KOPT-K1 (cell line): ENCODE data around the gene CHRM2.

Experiments used
- H3K27ac ChIP-seq: fragments of 200-600 bp; sonication (generic); 2 replicates; pipeline ENCODE4 v1.5.1; 2016; ENCODE audit warnings: antibody characterized with exemption, mild to moderate bottlenecking, low read depth, low read length; ENCODE audit not compliant: poor library complexity, severe bottlenecking
- H3K36me3 ChIP-seq: fragments of 200-600 bp; sonication (generic); 2 replicates; pipeline ENCODE4 v1.5.1; 2017; ENCODE audit warnings: antibody characterized with exemption, mild to moderate bottlenecking, low read length, moderate library complexity; ENCODE audit not compliant: insufficient read depth
- H3K9me3 ChIP-seq: fragments of 200-600 bp; sonication (generic); 2 replicates; pipeline ENCODE4 v1.5.1; 2017; ENCODE audit warnings: antibody characterized with exemption, low read length, mild to moderate bottlenecking; ENCODE audit not compliant: insufficient read depth, poor library complexity, severe bottlenecking

The CHRM2 gene

DNA sequence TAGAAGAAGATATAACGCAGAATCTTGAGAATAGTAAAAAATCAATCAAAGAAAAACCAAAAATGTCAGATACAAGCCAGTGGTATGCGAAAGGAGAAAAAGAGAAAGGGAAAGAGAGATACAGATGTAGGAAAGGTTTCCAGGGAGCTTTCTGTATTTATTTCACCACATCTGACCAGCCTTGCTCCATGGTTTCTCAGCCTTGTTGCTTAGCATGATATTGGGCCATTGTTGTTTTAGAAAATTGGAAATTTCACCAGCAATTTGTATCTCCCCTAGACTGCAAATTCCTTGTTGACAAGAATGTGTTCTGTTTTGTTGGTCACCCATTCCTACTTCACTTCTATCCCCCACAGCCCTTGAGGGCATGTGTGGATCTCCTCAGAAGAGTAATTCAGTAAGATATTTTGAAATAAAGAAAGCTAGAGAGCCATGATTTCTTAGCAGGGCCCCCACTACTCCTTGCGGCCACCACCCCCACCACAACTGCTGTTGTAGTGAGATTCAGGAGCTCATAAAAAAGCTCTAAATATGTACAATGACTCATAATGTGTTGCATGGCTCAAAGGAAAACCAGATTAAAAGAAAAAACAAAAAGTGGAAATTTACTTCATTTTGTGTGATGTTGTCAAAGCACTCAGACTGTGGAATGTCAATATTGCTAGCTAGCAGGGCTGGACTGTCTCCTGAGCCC, 138.7 kb downstream of the CHRM2 start:
- Histone ChIP-seq H3K9me3 (no peaks in the 10 kb centered on the region), H3K36me3 (no peaks in the 10 kb centered on the region), H3K27ac (no peak overlapping the region)

DNA sequence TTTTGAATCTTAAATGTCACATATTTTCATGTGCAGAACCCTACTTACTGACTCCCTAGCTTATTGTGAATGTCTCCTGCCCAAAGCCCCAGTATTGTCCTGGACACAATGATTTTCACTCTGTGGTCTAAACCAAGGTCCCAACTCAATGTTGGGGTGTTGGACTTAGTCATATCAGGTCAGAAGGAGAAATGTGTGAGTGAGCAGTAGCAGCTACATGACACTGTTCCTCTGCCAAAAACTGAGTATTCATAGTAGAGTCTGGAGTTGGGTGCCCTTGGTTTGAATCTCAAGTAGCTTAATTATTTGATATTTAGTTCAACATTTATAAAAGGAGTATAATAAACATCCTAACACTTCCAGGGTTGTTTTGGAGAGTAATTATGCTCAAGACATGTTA, 141.0 kb downstream of the CHRM2 start:
- no peak overlapping the region for H3K27ac ChIP-seq

DNA sequence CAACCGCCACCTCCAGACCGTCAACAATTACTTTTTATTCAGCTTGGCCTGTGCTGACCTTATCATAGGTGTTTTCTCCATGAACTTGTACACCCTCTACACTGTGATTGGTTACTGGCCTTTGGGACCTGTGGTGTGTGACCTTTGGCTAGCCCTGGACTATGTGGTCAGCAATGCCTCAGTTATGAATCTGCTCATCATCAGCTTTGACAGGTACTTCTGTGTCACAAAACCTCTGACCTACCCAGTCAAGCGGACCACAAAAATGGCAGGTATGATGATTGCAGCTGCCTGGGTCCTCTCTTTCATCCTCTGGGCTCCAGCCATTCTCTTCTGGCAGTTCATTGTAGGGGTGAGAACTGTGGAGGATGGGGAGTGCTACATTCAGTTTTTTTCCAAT, 146.6 kb downstream of the CHRM2 start:
- H3K36me3 ChIP-seq, result no peaks in the 10 kb centered on the region
- no peaks in the 10 kb centered on the region for H3K9me3 ChIP-seq
- H3K27ac ChIP-seq, result no peak overlapping the region

More for the DNA sequence above, 141.0 kb downstream of the CHRM2 start:
- Histone ChIP-seq H3K9me3 (no peaks in the 10 kb centered on the region), H3K36me3 (no peaks in the 10 kb centered on the region)

- no peak overlapping the region for H3K27ac ChIP-seq
- no peaks in the 10 kb centered on the region for H3K9me3 ChIP-seq
- H3K36me3 ChIP-seq, result no peaks in the 10 kb centered on the region
These were observed 148.8 kb downstream of the CHRM2 start for GRCh38 chr7:137017221-137017620.

GRCh38 chr7:137018468-137018867, 150.0 kb downstream of the CHRM2 start:
- no peak overlapping the region for H3K27ac ChIP-seq
- H3K9me3 ChIP-seq, result no peaks in the 10 kb centered on the region
- no peaks in the 10 kb centered on the region for H3K36me3 ChIP-seq

DNA sequence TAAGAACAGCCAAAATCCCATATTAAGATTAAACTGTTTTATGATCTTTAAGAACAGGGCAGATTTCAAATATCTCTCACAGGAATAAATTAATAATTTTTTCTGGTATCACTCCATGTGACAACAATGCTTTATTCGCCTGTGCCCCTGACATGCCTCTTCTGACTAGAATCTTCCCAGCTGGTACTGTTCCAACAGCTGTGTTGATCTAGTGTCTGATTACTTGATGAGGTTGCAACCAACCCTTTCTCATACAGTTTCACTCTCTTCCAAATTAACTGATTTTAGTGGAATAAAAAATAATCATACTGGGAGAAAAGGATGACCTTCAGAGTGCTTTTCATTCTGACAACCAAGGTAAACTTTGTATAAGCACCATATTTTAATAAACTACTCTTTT, 151.9 kb downstream of the CHRM2 start:
- Histone ChIP-seq H3K9me3 (no peaks in the 10 kb centered on the region), H3K36me3 (no peaks in the 10 kb centered on the region), H3K27ac (no peak overlapping the region)

GRCh38 chr7:137025469-137026175, 157.2 kb downstream of the CHRM2 start:
- Histone ChIP-seq H3K9me3 (no peaks in the 10 kb centered on the region), H3K27ac (no peak overlapping the region), H3K36me3 (no peaks in the 10 kb centered on the region)

GRCh38 chr7:137026176-137026500, 157.7 kb downstream of the CHRM2 start:
- no peaks in the 10 kb centered on the region for H3K36me3 ChIP-seq
- no peaks in the 10 kb centered on the region for H3K9me3 ChIP-seq
- H3K27ac ChIP-seq, result no peak overlapping the region

DNA sequence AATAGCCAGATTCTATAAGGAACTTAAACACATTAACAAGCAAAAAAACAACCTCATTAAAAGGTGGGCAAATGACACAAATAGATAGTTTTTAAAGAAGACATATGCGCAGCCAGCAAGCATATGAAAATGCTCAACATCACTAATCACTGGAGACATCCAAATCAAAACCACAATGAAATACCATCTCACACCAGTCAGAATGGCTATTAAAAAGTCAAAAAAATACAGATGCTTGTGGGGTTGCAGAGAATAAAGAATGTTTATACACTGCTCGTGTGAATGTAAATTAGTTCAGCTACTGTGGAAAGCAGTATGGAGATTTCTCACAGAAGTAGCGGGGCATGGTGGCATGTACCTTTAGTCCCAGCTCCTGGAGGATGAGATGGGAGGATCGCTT, 164.0 kb downstream of the CHRM2 start:
- H3K9me3 ChIP-seq, result no peaks in the 10 kb centered on the region
- no peak overlapping the region for H3K27ac ChIP-seq
- no peaks in the 10 kb centered on the region for H3K36me3 ChIP-seq

- H3K36me3 ChIP-seq, result no peaks in the 10 kb centered on the region
- H3K9me3 ChIP-seq, result no peaks in the 10 kb centered on the region
- H3K27ac ChIP-seq, result no peak overlapping the region
These were observed 168.3 kb downstream of the CHRM2 start for GRCh38 chr7:137036768-137037167.

- no peak overlapping the region for H3K27ac ChIP-seq
- no peaks in the 10 kb centered on the region for H3K36me3 ChIP-seq
- no peaks in the 10 kb centered on the region for H3K9me3 ChIP-seq
These were observed 170.3 kb downstream of the CHRM2 start for GRCh38 chr7:137038706-137039105.

DNA sequence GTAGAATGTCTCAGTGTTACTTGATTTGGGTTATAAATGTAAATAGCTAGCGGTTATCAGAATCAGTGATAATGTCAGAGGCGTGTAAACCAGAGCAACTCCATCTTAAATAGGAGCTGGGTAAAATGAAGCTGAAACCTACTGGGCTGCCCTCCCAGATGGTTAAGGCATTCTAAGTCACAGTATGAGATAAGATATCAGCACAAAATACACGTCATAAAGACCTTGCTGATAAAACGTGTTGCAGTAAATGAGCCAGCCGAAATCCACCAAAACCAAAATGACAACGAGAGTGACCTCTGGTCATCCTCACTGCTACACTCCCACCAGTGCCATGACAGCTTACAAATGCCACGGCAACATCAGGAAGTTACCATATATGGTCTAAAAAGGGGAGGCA, 172.3 kb downstream of the CHRM2 start:
- Histone ChIP-seq H3K36me3 (no peaks in the 10 kb centered on the region), H3K27ac (no peak overlapping the region), H3K9me3 (no peaks in the 10 kb centered on the region)

DNA sequence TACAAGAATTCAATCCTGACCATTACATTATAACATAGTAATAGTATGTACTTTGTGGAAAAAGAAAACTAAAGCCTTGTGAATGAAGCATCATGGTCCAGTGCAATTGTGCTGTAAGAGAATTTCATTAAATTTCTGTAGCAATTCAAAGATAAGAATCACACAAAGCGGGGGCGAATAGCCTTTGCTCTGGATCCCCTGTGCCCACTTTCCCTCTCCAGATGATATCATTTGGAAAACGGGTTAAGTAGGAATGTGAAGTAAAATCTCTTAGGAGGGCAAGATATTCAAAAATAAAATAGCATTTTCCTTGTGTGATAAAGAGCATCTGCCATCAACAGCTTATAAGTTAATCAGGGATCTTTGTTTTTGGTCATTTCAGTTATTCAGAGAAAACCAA, 177.1 kb downstream of the CHRM2 start:
- Histone ChIP-seq H3K36me3 (no peaks in the 10 kb centered on the region), H3K9me3 (no peaks in the 10 kb centered on the region), H3K27ac (no peak overlapping the region)

DNA sequence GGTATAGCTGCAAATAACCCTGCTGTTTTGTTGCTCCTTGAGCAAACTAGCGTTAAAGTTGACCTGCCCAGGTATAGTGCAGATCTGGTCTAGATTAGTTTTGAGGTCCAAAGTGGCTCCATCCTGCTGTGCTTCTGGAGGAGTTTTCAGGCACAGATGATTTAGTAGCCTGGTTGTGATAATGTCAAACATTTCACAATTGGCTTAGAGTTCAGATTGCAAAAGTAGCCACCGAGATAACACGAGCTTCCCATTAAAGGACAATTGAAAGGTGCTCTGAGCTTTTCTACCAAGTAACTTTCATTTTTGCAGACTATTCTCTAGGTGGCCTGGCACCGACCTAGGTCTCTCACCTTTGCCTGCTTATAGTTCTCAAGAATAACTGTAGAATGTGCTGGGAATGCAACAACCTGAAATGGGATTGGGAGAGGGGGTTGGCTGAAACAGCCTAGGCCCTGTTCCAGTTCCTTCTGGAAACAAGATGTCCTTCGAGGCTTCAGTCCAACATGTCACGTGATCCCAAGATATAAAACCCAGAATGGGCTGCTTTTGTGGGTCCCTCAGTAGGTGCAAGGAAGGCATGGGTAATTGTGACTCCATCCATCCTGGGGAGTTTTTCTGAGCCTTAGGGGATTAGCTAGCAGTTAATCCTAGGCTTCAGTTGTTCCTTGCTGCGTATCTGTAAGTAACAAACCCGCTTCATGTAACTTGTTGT, 201.0 kb downstream of the CHRM2 start:
- Histone ChIP-seq H3K9me3 (peaks cover 4% of the 10 kb centered on the region), H3K27ac (no peak overlapping the region), H3K36me3 (no peaks in the 10 kb centered on the region)
